ENCODE data around the gene ADGRL2.
A peak's percentile ranks its signal among the peaks of the same experiment; 100 is the strongest.

The ADGRL2 gene

GRCh38 chr1:81915937-81916336 lies 115.2 kb downstream of the ADGRL2 start:
- Histone ChIP-seq H3K4me2 (ENCODE audit: low read length) (no peak overlapping the region), H2BK12ac (ENCODE audit: low read length) (no peak overlapping the region), H3K79me1 (ENCODE audit: low read length) (no peaks in the 10 kb centered on the region), H3K18ac (ENCODE audit: low read length) (no peak overlapping the region), H3K4me3 (ENCODE audit: low read depth, low read length) (no peak overlapping the region), H3K9me3 (ENCODE audit: insufficient read depth, low read depth, low read length) (no peaks in the 10 kb centered on the region), H2BK120ac (ENCODE audit: insufficient read depth, low read length, poor library complexity) (no peak overlapping the region), H3K27me3 (ENCODE audit: insufficient read depth, low read length) (no peaks in the 10 kb centered on the region), H3K36me3 (ENCODE audit: control insufficient read depth in 1 of 2, insufficient read depth in 2 of 2, low read length in 2 of 2) (peaks cover 0 to 4% of the 10 kb centered on the region in 2 experiments), H2AK5ac (ENCODE audit: low read length) (no peak overlapping the region), H2BK5ac (ENCODE audit: low read depth, low read length, poor library complexity) (no peak overlapping the region), H3K4me1 (ENCODE audit: control insufficient read depth in 1 of 2, insufficient read depth in 2 of 2, low read length in 2 of 2) (no peaks in the 10 kb centered on the region), H3K27ac (ENCODE audit: low read depth, low read length) (no peak overlapping the region), H3K4ac (ENCODE audit: low read depth, low read length) (no peak overlapping the region), H2AFZ (ENCODE audit: insufficient read depth, low read length, poor library complexity) (no peak overlapping the region), H4K91ac (ENCODE audit: low read depth, low read length) (no peak overlapping the region), H3K79me2 (ENCODE audit: control insufficient read depth, insufficient read depth, low read length, poor library complexity) (no peaks in the 10 kb centered on the region), H3K23ac (ENCODE audit: low read length) (no peak overlapping the region), H3K9ac (ENCODE audit: low read length) (no peak overlapping the region), H4K8ac (ENCODE audit: low read depth, low read length) (no peak overlapping the region), H4K12ac (ENCODE audit: low read depth, low read length) (no peak overlapping the region), H3K14ac (ENCODE audit: low read length) (no peak overlapping the region)
- DNase-seq = no peak
- WGBS (ENCODE audit: extremely low coverage, insufficient coverage, insufficient read length) = no CpG with 5 or more reads among the region's 3 CpGs

DNA sequence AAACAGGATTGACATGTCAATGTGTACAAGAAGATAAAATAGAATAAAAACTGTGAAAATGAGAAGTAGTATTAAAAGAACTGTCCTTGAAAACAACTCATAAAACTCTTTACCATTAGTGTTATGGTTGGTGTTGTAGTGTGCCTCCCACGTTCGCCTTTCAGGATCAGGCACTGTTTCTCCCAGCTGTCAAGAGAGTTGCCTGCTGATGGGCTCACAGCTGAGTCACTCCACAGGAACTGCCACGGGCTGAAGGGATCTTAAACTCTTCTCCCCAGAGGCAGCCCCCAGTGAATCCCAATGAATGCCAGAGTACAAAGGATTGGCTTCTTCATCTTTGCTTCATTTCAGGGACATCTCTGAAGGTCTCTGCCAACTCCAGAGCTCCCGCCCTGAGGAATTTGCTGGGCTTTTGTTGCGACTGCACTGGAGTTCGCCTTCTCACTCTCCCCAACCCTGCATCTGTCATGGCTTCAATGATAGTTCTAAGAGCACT lies 119.6 kb downstream of the ADGRL2 start:
- no CpG with 5 or more reads among the region's 6 CpGs for WGBS (ENCODE audit: extremely low coverage, insufficient coverage, insufficient read length)
- H4K8ac ChIP-seq (ENCODE audit: low read depth, low read length) = no peak overlapping the region
- H3K23ac ChIP-seq (ENCODE audit: low read length) = no peak overlapping the region

GRCh38 chr1:81920886-81921285 lies 120.2 kb downstream of the ADGRL2 start:
- Histone ChIP-seq H3K4me2 (ENCODE audit: low read length) (no peak overlapping the region), H3K79me2 (ENCODE audit: control insufficient read depth, insufficient read depth, low read length, poor library complexity) (no peaks in the 10 kb centered on the region), H3K9ac (ENCODE audit: low read length) (no peak overlapping the region), H2BK12ac (ENCODE audit: low read length) (no peak overlapping the region), H4K8ac (ENCODE audit: low read depth, low read length) (no peak overlapping the region), H3K23ac (ENCODE audit: low read length) (no peak overlapping the region), H3K4ac (ENCODE audit: low read depth, low read length) (no peak overlapping the region), H2BK120ac (ENCODE audit: insufficient read depth, low read length, poor library complexity) (no peak overlapping the region), H3K14ac (ENCODE audit: low read length) (no peak overlapping the region), H3K4me3 (ENCODE audit: low read depth, low read length) (no peak overlapping the region), H4K91ac (ENCODE audit: low read depth, low read length) (no peak overlapping the region), H3K79me1 (ENCODE audit: low read length) (no peaks in the 10 kb centered on the region), H3K27me3 (ENCODE audit: insufficient read depth, low read length) (no peaks in the 10 kb centered on the region), H3K9me3 (ENCODE audit: insufficient read depth, low read depth, low read length) (no peaks in the 10 kb centered on the region), H3K36me3 (ENCODE audit: control insufficient read depth in 1 of 2, insufficient read depth in 2 of 2, low read length in 2 of 2) (peaks cover 0 to 1% of the 10 kb centered on the region in 2 experiments), H2AK5ac (ENCODE audit: low read length) (no peak overlapping the region), H2AFZ (ENCODE audit: insufficient read depth, low read length, poor library complexity) (no peak overlapping the region), H3K27ac (ENCODE audit: low read depth, low read length) (no peak overlapping the region), H2BK5ac (ENCODE audit: low read depth, low read length, poor library complexity) (no peak overlapping the region), H3K4me1 (ENCODE audit: control insufficient read depth in 1 of 2, insufficient read depth in 2 of 2, low read length in 2 of 2) (no peaks in the 10 kb centered on the region), H4K12ac (ENCODE audit: low read depth, low read length) (no peak overlapping the region), H3K18ac (ENCODE audit: low read length) (no peak overlapping the region)
- WGBS (ENCODE audit: extremely low coverage, insufficient coverage, insufficient read length) = no CpG with 5 or more reads among the region's 2 CpGs
- no peak for DNase-seq

More for the DNA sequence above, 119.6 kb downstream of the ADGRL2 start:
- H3K27ac ChIP-seq (ENCODE audit: low read depth, low read length) = no peak overlapping the region
- H3K4me2 ChIP-seq (ENCODE audit: low read length) = no peak overlapping the region
- H4K12ac ChIP-seq (ENCODE audit: low read depth, low read length) = no peak overlapping the region
- H3K79me2 ChIP-seq (ENCODE audit: control insufficient read depth, insufficient read depth, low read length, poor library complexity) = no peaks in the 10 kb centered on the region
- H3K4me3 ChIP-seq (ENCODE audit: low read depth, low read length) = no peak overlapping the region
- no peak overlapping the region for H3K4ac ChIP-seq (ENCODE audit: low read depth, low read length)
- peaks cover 0 to 1% of the 10 kb centered on the region in 2 experiments for H3K36me3 ChIP-seq (ENCODE audit: control insufficient read depth in 1 of 2, insufficient read depth in 2 of 2, low read length in 2 of 2)
- no peak overlapping the region for H2BK12ac ChIP-seq (ENCODE audit: low read length)
- no peak overlapping the region for H4K91ac ChIP-seq (ENCODE audit: low read depth, low read length)
- no peaks in the 10 kb centered on the region for H3K9me3 ChIP-seq (ENCODE audit: insufficient read depth, low read depth, low read length)
- H3K18ac ChIP-seq (ENCODE audit: low read length) = no peak overlapping the region
- peak in 1 of 2 donors; percentile 2 for DNase-seq
- H3K4me1 ChIP-seq (ENCODE audit: control insufficient read depth in 1 of 2, insufficient read depth in 2 of 2, low read length in 2 of 2) = no peaks in the 10 kb centered on the region
- no peak overlapping the region for H2AFZ ChIP-seq (ENCODE audit: insufficient read depth, low read length, poor library complexity)
- no peaks in the 10 kb centered on the region for H3K27me3 ChIP-seq (ENCODE audit: insufficient read depth, low read length)
- H3K79me1 ChIP-seq (ENCODE audit: low read length) = no peaks in the 10 kb centered on the region
- no peak overlapping the region for H3K14ac ChIP-seq (ENCODE audit: low read length)
- no peak overlapping the region for H2AK5ac ChIP-seq (ENCODE audit: low read length)
- no peak overlapping the region for H2BK120ac ChIP-seq (ENCODE audit: insufficient read depth, low read length, poor library complexity)
- H2BK5ac ChIP-seq (ENCODE audit: low read depth, low read length, poor library complexity) = no peak overlapping the region
- no peak overlapping the region for H3K9ac ChIP-seq (ENCODE audit: low read length)

- Histone ChIP-seq H2BK12ac (ENCODE audit: low read length) (no peak overlapping the region), H3K4me1 (ENCODE audit: control insufficient read depth in 1 of 2, insufficient read depth in 2 of 2, low read length in 2 of 2) (no peaks in the 10 kb centered on the region), H2AFZ (ENCODE audit: insufficient read depth, low read length, poor library complexity) (no peak overlapping the region), H3K4ac (ENCODE audit: low read depth, low read length) (no peak overlapping the region), H2BK5ac (ENCODE audit: low read depth, low read length, poor library complexity) (no peak overlapping the region), H3K36me3 (ENCODE audit: control insufficient read depth in 1 of 2, insufficient read depth in 2 of 2, low read length in 2 of 2) (peaks cover 0 to 1% of the 10 kb centered on the region in 2 experiments), H3K79me2 (ENCODE audit: control insufficient read depth, insufficient read depth, low read length, poor library complexity) (no peaks in the 10 kb centered on the region), H3K27ac (ENCODE audit: low read depth, low read length) (no peak overlapping the region), H4K8ac (ENCODE audit: low read depth, low read length) (no peak overlapping the region), H3K4me3 (ENCODE audit: low read depth, low read length) (no peak overlapping the region), H2AK5ac (ENCODE audit: low read length) (no peak overlapping the region), H3K14ac (ENCODE audit: low read length) (no peak overlapping the region), H2BK120ac (ENCODE audit: insufficient read depth, low read length, poor library complexity) (no peak overlapping the region), H4K12ac (ENCODE audit: low read depth, low read length) (no peak overlapping the region), H3K79me1 (ENCODE audit: low read length) (no peaks in the 10 kb centered on the region), H3K23ac (ENCODE audit: low read length) (no peak overlapping the region), H3K4me2 (ENCODE audit: low read length) (no peak overlapping the region), H3K9me3 (ENCODE audit: insufficient read depth, low read depth, low read length) (no peaks in the 10 kb centered on the region), H3K27me3 (ENCODE audit: insufficient read depth, low read length) (no peaks in the 10 kb centered on the region), H3K18ac (ENCODE audit: low read length) (no peak overlapping the region), H4K91ac (ENCODE audit: low read depth, low read length) (no peak overlapping the region), H3K9ac (ENCODE audit: low read length) (no peak overlapping the region)
- no CpG with 5 or more reads among the region's 4 CpGs for WGBS (ENCODE audit: extremely low coverage, insufficient coverage, insufficient read length)
- no peak for DNase-seq
These were observed 120.6 kb downstream of the ADGRL2 start for GRCh38 chr1:81921344-81921743.

All from trophoblast cell (in vitro differentiated cells and primary cell).